Astrocyte of the cerebellum (primary cell): ENCODE data around the gene C1orf174.

Experiments used
- DNase-seq: peaks from one replicate; pipeline ENCODE4 v3.0.0-alpha.2; 2011; ENCODE audit warnings: low read depth
- H3K4me3 ChIP-seq: 2 replicates; pipeline ENCODE4 v1.5.1; 2011; ENCODE audit warnings: mild to moderate bottlenecking, low read depth, low read length, moderate library complexity
- CTCF ChIP-seq: IDR thresholded peaks from 2 replicates; pipeline ENCODE4 v1.5.1; 2012; ENCODE audit warnings: low read length, low read depth, moderate library complexity, mild to moderate bottlenecking; ENCODE audit errors: missing control alignments
- in situ Hi-C: cut with HindIII; loops from 2 replicates; pipeline ENCODE4 v1.10.0; 2017; ENCODE audit warnings: low sequenced_read_pairs

The C1orf174 gene

GRCh38 chr1:3900969-3901529 lies 977 bp upstream of the C1orf174 start:
- no peak for TF ChIP-seq CTCF
- peak overlapping the region; percentile 95 for H3K4me3 ChIP-seq
- DNase-seq = peak; percentile 90
- in situ Hi-C loops = no loop called here

- H3K4me3 ChIP-seq = peak overlapping the region; percentile 95
- in situ Hi-C loops = no loop called here
- TF ChIP-seq CTCF = peak; percentile 22
- DNase-seq = no peak
Observed at GRCh38 chr1:3899754-3900149, 320 bp downstream of the C1orf174 start.

GRCh38 chr1:3898994-3899753 lies 898 bp downstream of the C1orf174 start:
- TF ChIP-seq CTCF = no peak
- peak overlapping the region; percentile 95 for H3K4me3 ChIP-seq
- DNase-seq = no peak
- in situ Hi-C loops = no loop called here

GRCh38 chr1:3898475-3898735 lies 1.7 kb downstream of the C1orf174 start:
- H3K4me3 ChIP-seq = no peak overlapping the region
- in situ Hi-C loops = no loop called here
- TF ChIP-seq CTCF = no peak
- no peak for DNase-seq

- H3K4me3 ChIP-seq = no peak overlapping the region
- in situ Hi-C loops = no loop called here
- TF ChIP-seq CTCF = no peak
- DNase-seq = no peak
Observed at GRCh38 chr1:3896396-3897000, 3.6 kb downstream of the C1orf174 start.

- no peak for DNase-seq
- TF ChIP-seq CTCF = no peak
- in situ Hi-C loops = no loop called here
- no peak overlapping the region for H3K4me3 ChIP-seq
Observed at GRCh38 chr1:3895951-3896325, 4.1 kb downstream of the C1orf174 start.
